NCI-H1105 (cell line): ENCODE results near the gene PLAGL2.
"Not testable (repeated sequence)": the region's sequence is repeated elsewhere in the genome, so short reads cannot be mapped to it uniquely, and the experiment has no call there.

ENCODE experiments used
- DNase-seq: peaks from one replicate; lab custom pipeline; 2025; lab: John Stamatoyannopoulos, UW

The PLAGL2 gene

GRCh38 chr20:32179934-32180333, 27.6 kb downstream of the PLAGL2 start:
- DNase-seq = no peak

- no peak for DNase-seq
These were observed 28.0 kb downstream of the PLAGL2 start for GRCh38 chr20:32179515-32179914.

GRCh38 chr20:32177696-32178095, 29.8 kb downstream of the PLAGL2 start:
- DNase-seq = not testable (repeated sequence)

- DNase-seq = peak; percentile 8
These were observed 39.2 kb downstream of the PLAGL2 start for GRCh38 chr20:32168184-32168910.

- no peak for DNase-seq
These were observed 40.0 kb downstream of the PLAGL2 start for GRCh38 chr20:32167552-32167951.

- DNase-seq = no peak
These were observed 41.6 kb downstream of the PLAGL2 start for GRCh38 chr20:32165836-32166545.

- DNase-seq = no peak
These were observed 42.4 kb downstream of the PLAGL2 start for GRCh38 chr20:32164984-32165735.

- no peak for DNase-seq
These were observed 43.6 kb downstream of the PLAGL2 start for GRCh38 chr20:32163951-32164350.

GRCh38 chr20:32162351-32162750, 45.2 kb downstream of the PLAGL2 start:
- no peak for DNase-seq

GRCh38 chr20:32160341-32160740, 47.2 kb downstream of the PLAGL2 start:
- DNase-seq = no peak

GRCh38 chr20:32159766-32160221, 47.7 kb downstream of the PLAGL2 start:
- no peak for DNase-seq

GRCh38 chr20:32158943-32159660, 48.4 kb downstream of the PLAGL2 start:
- DNase-seq = no peak

- no peak for DNase-seq
These were observed 49.2 kb downstream of the PLAGL2 start for GRCh38 chr20:32158351-32158750.

GRCh38 chr20:32157611-32158010, 49.9 kb downstream of the PLAGL2 start:
- DNase-seq = no peak

- DNase-seq = peak; percentile 82
These were observed 52.2 kb downstream of the PLAGL2 start for GRCh38 chr20:32155017-32155981.

- DNase-seq = no peak
These were observed 53.8 kb downstream of the PLAGL2 start for GRCh38 chr20:32153771-32154170.

GRCh38 chr20:32153156-32153665, 54.3 kb downstream of the PLAGL2 start:
- no peak for DNase-seq

- no peak for DNase-seq
These were observed 55.0 kb downstream of the PLAGL2 start for GRCh38 chr20:32152421-32153155.

- no peak for DNase-seq
These were observed 57.2 kb downstream of the PLAGL2 start for GRCh38 chr20:32150291-32150848.
